GM23248 (cell line): ENCODE data around the gene GPAT3.

Source experiments
- EZH2 ChIP-seq: fragments of 200-600 bp; sonication (generic); IDR thresholded peaks from 2 replicates; pipeline ENCODE4 v1.6.1; 2018; ENCODE audit warnings: antibody characterized with exemption, mild to moderate bottlenecking; ENCODE audit not compliant: insufficient read depth, poor library complexity, severe bottlenecking
- EZH2phosphoT487 ChIP-seq: fragments of 200-600 bp; sonication (generic); IDR thresholded peaks from 2 replicates; pipeline ENCODE4 v1.6.1; 2018; ENCODE audit warnings: antibody characterized with exemption, moderate library complexity, mild to moderate bottlenecking, low read depth; ENCODE audit not compliant: insufficient read depth

- TF ChIP-seq EZH2 (no peak), EZH2phosphoT487 (no peak)
Measured at GRCh38 chr4:83606460-83606859, 70.6 kb downstream of the GPAT3 start.
